HFF-Myc (cell line): ENCODE results near the gene SGCD.

ENCODE experiments used
- DNase-seq: peaks from one replicate; pipeline ENCODE4 v3.0.0-alpha.2; 2011; ENCODE audit warnings: low read depth; ENCODE audit errors: extremely low read depth
- H3K4me3 ChIP-seq: replicated peaks from 2 replicates; pipeline ENCODE4 v1.5.1; 2011; ENCODE audit warnings: low read depth, mild to moderate bottlenecking, control low read depth, low read length
- TF ChIP-seq, protein P1 (sequence below): IDR thresholded peaks from 2 replicates; pipeline ENCODE4 v1.5.1; 2012; ENCODE audit warnings: mild to moderate bottlenecking, low read depth, low read length, control low read depth; ENCODE audit errors: missing control alignments

The SGCD gene

DNA sequence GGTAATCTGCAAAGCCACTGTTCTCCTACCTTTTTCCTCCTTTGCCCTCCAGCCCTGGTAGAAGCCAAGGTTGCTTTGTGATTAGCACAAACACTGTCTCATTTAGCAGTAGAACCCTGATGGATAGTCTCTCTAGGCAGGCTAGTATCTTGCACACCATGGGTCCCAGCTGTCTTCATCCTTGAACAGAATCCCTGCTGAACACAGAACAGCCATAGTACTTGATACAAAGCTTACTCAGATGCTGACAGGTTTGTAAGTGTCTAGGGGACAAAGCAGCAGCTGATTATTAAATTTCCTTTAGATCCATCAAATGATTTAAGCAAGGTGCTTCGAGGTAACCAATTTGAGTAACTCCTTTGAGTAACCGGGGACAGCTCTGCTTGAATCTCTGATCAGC lies 359.4 kb downstream of the SGCD start:
- DNase-seq: no peak
- TF ChIP-seq, protein P1, sequence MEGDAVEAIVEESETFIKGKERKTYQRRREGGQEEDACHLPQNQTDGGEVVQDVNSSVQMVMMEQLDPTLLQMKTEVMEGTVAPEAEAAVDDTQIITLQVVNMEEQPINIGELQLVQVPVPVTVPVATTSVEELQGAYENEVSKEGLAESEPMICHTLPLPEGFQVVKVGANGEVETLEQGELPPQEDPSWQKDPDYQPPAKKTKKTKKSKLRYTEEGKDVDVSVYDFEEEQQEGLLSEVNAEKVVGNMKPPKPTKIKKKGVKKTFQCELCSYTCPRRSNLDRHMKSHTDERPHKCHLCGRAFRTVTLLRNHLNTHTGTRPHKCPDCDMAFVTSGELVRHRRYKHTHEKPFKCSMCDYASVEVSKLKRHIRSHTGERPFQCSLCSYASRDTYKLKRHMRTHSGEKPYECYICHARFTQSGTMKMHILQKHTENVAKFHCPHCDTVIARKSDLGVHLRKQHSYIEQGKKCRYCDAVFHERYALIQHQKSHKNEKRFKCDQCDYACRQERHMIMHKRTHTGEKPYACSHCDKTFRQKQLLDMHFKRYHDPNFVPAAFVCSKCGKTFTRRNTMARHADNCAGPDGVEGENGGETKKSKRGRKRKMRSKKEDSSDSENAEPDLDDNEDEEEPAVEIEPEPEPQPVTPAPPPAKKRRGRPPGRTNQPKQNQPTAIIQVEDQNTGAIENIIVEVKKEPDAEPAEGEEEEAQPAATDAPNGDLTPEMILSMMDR: no peak
- H3K4me3 ChIP-seq: no peak overlapping the region

DNA sequence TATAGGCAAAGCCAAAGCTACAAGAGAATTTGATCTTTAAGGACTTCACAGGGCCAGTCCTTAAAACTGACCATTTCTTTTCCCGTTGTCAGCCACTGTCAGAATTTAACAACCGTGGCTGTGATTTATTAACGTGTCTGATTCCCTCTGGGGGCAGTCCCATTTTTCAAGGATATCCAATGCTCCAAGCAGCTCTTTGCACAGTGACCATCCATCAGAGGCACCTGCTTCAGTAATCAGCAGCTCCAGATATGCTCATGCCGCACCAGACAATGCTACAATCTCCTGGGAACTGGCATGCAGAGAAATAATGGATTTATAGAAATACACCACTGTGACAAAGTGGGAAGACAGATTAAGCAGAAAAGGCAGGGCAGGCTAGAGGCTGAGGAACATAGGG lies 359.8 kb downstream of the SGCD start:
- DNase-seq: no peak
- H3K4me3 ChIP-seq: no peak overlapping the region
- TF ChIP-seq, protein P1: no peak

DNA sequence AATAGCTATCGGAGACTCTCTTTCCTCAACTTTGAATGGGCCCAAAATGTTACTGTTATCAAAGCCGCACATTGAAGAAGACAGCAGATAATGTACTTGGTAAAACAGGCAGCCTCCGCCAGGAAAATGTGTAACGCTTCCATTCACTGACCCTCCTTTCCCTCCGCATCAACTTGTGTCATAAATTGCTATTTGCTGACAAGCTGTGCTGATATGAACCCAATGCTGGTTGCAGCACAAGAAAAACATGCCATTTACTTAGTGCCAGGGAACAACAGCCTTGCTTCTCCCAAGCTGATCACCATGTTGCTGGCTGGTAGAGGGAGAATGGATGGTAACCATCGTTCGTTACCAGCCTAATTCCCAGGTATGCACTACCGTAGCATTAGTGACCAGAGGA lies 360.6 kb downstream of the SGCD start:
- H3K4me3 ChIP-seq: no peak overlapping the region
- TF ChIP-seq, protein P1: no peak
- DNase-seq: no peak

DNA sequence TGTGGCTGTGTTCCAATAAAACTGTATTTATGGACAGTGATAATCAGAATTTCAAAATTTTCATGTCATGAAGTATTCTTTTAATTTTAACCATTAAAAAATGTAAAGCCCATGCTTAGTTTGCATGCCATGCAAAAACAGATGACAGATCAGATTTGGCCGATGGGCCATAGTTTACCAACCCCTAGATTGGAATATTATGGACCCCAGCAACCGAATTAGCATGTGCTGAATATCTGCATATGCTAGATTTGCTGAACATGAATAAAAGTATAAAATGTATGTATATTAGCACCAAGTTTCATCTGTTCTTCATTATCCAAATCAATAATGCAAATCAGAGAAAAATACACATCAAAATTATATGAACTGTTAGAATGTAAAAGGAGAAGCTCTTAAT lies 364.6 kb downstream of the SGCD start:
- no peak for DNase-seq
- H3K4me3 ChIP-seq: no peak overlapping the region
- TF ChIP-seq, protein P1: no peak

DNA sequence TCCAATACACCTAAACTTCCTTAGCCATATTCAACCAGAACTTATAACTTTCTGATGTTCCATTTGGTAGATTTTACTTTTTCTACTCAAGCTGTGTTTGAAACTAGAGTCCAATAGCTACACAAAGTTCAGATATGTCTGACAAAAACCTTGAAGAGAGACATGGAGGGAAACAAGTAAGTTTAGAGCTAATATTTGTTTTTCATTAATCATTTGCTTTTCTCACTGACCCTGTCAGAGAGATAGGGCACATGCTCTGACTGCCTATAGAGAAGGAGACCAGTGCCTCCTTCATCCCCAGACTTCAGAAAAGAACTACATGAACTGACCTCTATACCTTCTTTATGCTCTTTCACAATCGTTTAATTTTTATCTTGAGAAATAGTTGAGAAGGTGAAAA lies 366.1 kb downstream of the SGCD start:
- DNase-seq: no peak
- TF ChIP-seq, protein P1: no peak
- H3K4me3 ChIP-seq: no peak overlapping the region

DNA sequence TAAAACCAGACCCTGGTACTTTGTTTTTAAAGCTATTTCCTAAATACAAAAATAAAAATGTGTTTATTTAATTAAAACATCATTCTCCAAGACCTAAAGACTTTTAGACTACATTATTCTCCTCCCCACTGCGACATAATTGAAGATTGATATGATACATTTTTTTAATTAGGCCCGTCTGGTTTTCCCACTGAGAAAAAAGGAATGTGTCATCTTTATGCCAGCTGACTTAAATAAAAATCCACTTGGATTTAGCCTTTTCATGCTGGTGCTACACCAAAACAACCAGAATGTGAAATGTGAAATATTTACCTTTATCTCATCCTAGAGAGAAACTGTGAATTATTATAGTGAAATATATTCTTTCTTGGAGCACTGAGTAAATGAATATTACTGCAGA lies 367.6 kb downstream of the SGCD start:
- H3K4me3 ChIP-seq: no peak overlapping the region
- no peak for DNase-seq
- TF ChIP-seq, protein P1: no peak

DNA sequence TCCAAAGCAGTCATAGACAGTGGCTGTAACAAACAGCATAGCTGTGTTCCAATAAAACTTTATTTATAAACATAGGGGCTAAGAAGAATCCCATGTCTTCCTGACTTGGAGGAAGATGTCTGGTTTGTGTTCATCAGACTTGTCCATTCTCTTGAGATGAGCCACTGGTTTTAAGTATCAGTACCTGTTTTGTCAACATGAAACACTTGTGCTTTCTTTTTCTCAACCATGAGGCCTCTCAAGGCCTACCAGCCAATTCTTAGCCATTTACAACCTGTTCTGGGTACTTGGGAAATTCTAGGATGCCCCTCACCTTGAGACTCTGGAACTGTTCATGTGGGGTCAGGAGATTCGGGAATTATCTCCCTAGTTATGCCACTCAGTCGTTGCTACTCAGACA lies 368.8 kb downstream of the SGCD start:
- no peak overlapping the region for H3K4me3 ChIP-seq
- TF ChIP-seq, protein P1: no peak
- DNase-seq: no peak
